HCT116 (cell line): ENCODE data around the gene SNED1.

Experiments
- CEBPB ChIP-seq: IDR thresholded peaks from 2 replicates; pipeline ENCODE4 v1.6.1; 2012; ENCODE audit warnings: low read depth
- EGR1 ChIP-seq: IDR thresholded peaks from 2 replicates; pipeline ENCODE4 v1.6.1; 2012; ENCODE audit warnings: low read depth
- ELF1 ChIP-seq: IDR thresholded peaks from 2 replicates; pipeline ENCODE4 v1.6.1; 2012; ENCODE audit warnings: low read depth, borderline replicate concordance
- FOSL1 ChIP-seq: IDR thresholded peaks from 2 replicates; pipeline ENCODE4 v1.6.1; 2012; ENCODE audit warnings: low read depth
- POLR2A ChIP-seq: IDR thresholded peaks from 2 replicates; pipeline ENCODE4 v1.7.0; 2011; ENCODE audit warnings: borderline replicate concordance; ENCODE audit not compliant: insufficient read depth, insufficient read length; ENCODE audit errors: extremely low read depth
- POLR2AphosphoS5 ChIP-seq: IDR thresholded peaks from 2 replicates; pipeline ENCODE4 v1.6.1; 2011; ENCODE audit warnings: mild to moderate bottlenecking, low read depth, low read length, moderate library complexity
- TCF7L2 ChIP-seq: IDR thresholded peaks from 2 replicates; pipeline ENCODE4 v1.7.0; 2011; ENCODE audit warnings: borderline replicate concordance, inconsistent platforms; ENCODE audit not compliant: insufficient read depth, insufficient read length; ENCODE audit errors: extremely low read depth
- ZFX ChIP-seq: fragments of 450-650 bp; IDR thresholded peaks from 2 replicates; pipeline ENCODE4 v1.6.1; 2017
- ZNF274 ChIP-seq: fragments of 200-500 bp; sonication (Bioruptor generic); IDR thresholded peaks from 2 replicates; pipeline ENCODE4 v1.6.1; 2014; ENCODE audit warnings: mild to moderate bottlenecking, low read depth, low read length, inconsistent platforms
- TF ChIP-seq, protein P1 (sequence below): IDR thresholded peaks from 2 replicates; pipeline ENCODE4 v1.6.1; 2012
- TF ChIP-seq, protein P2 (sequence below), 3 experiments: fragments of 200-600 bp in 1 of 3; sonication (generic) in 1 of 3; IDR thresholded peaks in 2 of 3; conservative IDR thresholded peaks in 1 of 3; 2 replicates each; pipeline ENCODE4 v1.5.1; 2012 to 2017; ENCODE audit warnings: low read depth in 2 of 3, low read length in 2 of 3, antibody characterized with exemption in 1 of 3, borderline replicate concordance in 1 of 3, control low read depth in 1 of 3, mild to moderate bottlenecking in 1 of 3, mixed read lengths in 1 of 3, mixed run types in 1 of 3, moderate library complexity in 1 of 3; ENCODE audit not compliant: insufficient read depth in 1 of 3
- TF ChIP-seq, protein P3 (sequence below): IDR thresholded peaks from 2 replicates; pipeline ENCODE4 v1.6.1; 2011; ENCODE audit warnings: mild to moderate bottlenecking, low read length, moderate library complexity; ENCODE audit not compliant: insufficient replicate concordance; ENCODE audit errors: extremely low read depth

DNA sequence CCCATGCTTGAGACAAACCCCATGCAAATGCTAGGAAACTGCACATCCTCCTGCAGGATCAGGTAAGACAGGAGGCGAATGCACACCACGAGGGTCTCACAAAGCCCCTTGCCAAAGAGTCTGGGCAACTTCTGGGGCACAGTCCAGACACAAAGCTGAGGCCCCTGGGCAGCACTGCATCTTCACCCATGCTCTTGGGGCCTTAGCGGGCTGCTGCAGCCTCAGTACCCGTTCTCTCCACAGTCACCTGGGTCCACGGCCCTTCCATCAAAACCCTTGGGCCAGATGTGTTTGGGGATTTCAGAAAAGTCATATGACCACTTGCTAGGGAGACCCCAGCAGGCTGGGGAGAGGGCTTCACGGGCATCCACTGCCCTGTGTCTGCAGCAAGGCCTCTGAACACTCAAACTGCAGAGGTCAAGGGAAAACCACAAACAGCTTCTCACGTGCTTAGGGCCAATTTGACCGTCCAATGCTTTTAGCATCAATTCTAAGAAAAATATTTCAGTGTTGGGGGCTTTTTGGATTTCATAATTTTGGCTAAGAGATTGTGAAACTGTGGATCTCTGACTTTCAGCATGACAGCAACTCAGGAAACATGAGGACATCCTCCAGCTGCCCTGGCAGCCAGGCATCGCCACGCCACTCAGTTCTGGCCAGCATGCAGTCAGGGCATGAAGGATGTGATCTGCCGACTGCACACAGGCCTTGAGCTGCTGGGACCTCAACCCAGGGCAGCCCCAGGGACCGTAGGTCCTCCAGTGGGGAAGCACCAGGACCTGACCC is 130.9 kb downstream of the SNED1 start:
- TF ChIP-seq, protein P1, sequence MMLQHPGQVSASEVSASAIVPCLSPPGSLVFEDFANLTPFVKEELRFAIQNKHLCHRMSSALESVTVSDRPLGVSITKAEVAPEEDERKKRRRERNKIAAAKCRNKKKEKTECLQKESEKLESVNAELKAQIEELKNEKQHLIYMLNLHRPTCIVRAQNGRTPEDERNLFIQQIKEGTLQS: no peak
- TF ChIP-seq, protein P2, sequence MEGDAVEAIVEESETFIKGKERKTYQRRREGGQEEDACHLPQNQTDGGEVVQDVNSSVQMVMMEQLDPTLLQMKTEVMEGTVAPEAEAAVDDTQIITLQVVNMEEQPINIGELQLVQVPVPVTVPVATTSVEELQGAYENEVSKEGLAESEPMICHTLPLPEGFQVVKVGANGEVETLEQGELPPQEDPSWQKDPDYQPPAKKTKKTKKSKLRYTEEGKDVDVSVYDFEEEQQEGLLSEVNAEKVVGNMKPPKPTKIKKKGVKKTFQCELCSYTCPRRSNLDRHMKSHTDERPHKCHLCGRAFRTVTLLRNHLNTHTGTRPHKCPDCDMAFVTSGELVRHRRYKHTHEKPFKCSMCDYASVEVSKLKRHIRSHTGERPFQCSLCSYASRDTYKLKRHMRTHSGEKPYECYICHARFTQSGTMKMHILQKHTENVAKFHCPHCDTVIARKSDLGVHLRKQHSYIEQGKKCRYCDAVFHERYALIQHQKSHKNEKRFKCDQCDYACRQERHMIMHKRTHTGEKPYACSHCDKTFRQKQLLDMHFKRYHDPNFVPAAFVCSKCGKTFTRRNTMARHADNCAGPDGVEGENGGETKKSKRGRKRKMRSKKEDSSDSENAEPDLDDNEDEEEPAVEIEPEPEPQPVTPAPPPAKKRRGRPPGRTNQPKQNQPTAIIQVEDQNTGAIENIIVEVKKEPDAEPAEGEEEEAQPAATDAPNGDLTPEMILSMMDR (IDR thresholded peaks at IDR 0.05 in 2 of 3, conservative IDR thresholded peaks at IDR 0.05 in 1 of 3; ENCODE audit: borderline replicate concordance in 1 of 3, insufficient read depth in 1 of 3, low read depth in 2 of 3, low read length in 2 of 3): no peak
- TF ChIP-seq POLR2AphosphoS5 (no peak), ELF1 (no peak), TCF7L2 (no peak), FOSL1 (no peak), EGR1 (no peak), ZFX (no peak), ZNF274 (no peak), POLR2A (no peak), CEBPB (no peak)
- TF ChIP-seq, protein P3, sequence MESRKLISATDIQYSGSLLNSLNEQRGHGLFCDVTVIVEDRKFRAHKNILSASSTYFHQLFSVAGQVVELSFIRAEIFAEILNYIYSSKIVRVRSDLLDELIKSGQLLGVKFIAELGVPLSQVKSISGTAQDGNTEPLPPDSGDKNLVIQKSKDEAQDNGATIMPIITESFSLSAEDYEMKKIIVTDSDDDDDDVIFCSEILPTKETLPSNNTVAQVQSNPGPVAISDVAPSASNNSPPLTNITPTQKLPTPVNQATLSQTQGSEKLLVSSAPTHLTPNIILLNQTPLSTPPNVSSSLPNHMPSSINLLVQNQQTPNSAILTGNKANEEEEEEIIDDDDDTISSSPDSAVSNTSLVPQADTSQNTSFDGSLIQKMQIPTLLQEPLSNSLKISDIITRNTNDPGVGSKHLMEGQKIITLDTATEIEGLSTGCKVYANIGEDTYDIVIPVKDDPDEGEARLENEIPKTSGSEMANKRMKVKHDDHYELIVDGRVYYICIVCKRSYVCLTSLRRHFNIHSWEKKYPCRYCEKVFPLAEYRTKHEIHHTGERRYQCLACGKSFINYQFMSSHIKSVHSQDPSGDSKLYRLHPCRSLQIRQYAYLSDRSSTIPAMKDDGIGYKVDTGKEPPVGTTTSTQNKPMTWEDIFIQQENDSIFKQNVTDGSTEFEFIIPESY: no peak
